Endothelial cell of umbilical vein (primary cell): ENCODE results near the gene GUK1.

Experiments
- CTCF ChIP-seq, 2 donors: IDR thresholded peaks; 1 replicate in 1 of 2; 2 replicates in 1 of 2; pipeline ENCODE4 v1.5.1; 2011; ENCODE audit warnings: low read length in 2 of 2, mild to moderate bottlenecking in 2 of 2, moderate library complexity in 2 of 2, control low read depth in 1 of 2, inconsistent platforms in 1 of 2, low read depth in 1 of 2; ENCODE audit not compliant: insufficient read depth in 1 of 2; ENCODE audit errors: extremely low read depth in 1 of 2
- EZH2 ChIP-seq: IDR thresholded peaks from 2 replicates; pipeline ENCODE4 v1.6.1; 2012; ENCODE audit warnings: borderline replicate concordance, low read depth, mild to moderate bottlenecking, moderate library complexity, low read length, inconsistent platforms; ENCODE audit not compliant: severe bottlenecking
- MYC ChIP-seq: IDR thresholded peaks from one replicate; pipeline ENCODE4 v1.6.1; 2011; ENCODE audit warnings: mild to moderate bottlenecking, low read depth, low read length
- POLR2A ChIP-seq: IDR thresholded peaks from 2 replicates; pipeline ENCODE4 v1.6.1; 2012; ENCODE audit warnings: low read depth, mild to moderate bottlenecking, control low read depth, low read length
- POLR2AphosphoS5 ChIP-seq: IDR thresholded peaks from 2 replicates; pipeline ENCODE4 v1.6.1; 2012; ENCODE audit warnings: low read depth, mild to moderate bottlenecking, control low read depth, low read length, moderate library complexity; ENCODE audit not compliant: insufficient read depth
- TF ChIP-seq, protein P1 (sequence below): IDR thresholded peaks from 2 replicates; pipeline ENCODE4 v1.6.1; 2011; ENCODE audit not compliant: insufficient read depth, insufficient read length

- TF ChIP-seq CTCF (IDR thresholded peaks at IDR 0.05; ENCODE audit: extremely low read depth in 1 of 2, insufficient read depth in 1 of 2, low read depth in 1 of 2, low read length in 2 of 2), result no peak
- no peak for TF ChIP-seq POLR2AphosphoS5
- no peak for TF ChIP-seq EZH2
- TF ChIP-seq, protein P1, sequence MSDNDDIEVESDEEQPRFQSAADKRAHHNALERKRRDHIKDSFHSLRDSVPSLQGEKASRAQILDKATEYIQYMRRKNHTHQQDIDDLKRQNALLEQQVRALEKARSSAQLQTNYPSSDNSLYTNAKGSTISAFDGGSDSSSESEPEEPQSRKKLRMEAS, result no peak
- no peak for TF ChIP-seq POLR2A
- TF ChIP-seq MYC, result no peak
Measured at GRCh38 chr1:228157729-228158126, 17.6 kb downstream of the GUK1 start.
